Measurements from ENCODE around the gene FKBP15.

GRCh38 chr9:113131689-113132151, 89.4 kb downstream of the FKBP15 start:
- TF ChIP-seq POLR2AphosphoS5 (IDR thresholded peaks at IDR 0.05; ENCODE audit: low read depth) (no peak), ZNF331 (CRISPR knock-in tag; IDR thresholded peaks at IDR 0.05; ENCODE audit: low read depth) (no peak), EZH2phosphoT487 (IDR thresholded peaks at IDR 0.05; ENCODE audit: unreplicated experiment) (no peak), REST (IDR thresholded peaks at IDR 0.05; ENCODE audit: unreplicated experiment) (peak; percentile 86), EZH2 (IDR thresholded peaks at IDR 0.05; ENCODE audit: low read depth, unreplicated experiment) (no peak), ZNF114 (CRISPR knock-in tag; IDR thresholded peaks at IDR 0.05) (no peak), ETS1 (IDR thresholded peaks at IDR 0.05) (no peak), CREB1 (CRISPR knock-in tag; IDR thresholded peaks at IDR 0.05; ENCODE audit: low read depth) (no peak), NANOG (IDR thresholded peaks at IDR 0.05; ENCODE audit: borderline replicate concordance) (no peak), JUNB (IDR thresholded peaks at IDR 0.05; ENCODE audit: unreplicated experiment) (no peak), STAT1 (IDR thresholded peaks at IDR 0.05; ENCODE audit: unreplicated experiment) (no peak)
- TF ChIP-seq, protein P1, sequence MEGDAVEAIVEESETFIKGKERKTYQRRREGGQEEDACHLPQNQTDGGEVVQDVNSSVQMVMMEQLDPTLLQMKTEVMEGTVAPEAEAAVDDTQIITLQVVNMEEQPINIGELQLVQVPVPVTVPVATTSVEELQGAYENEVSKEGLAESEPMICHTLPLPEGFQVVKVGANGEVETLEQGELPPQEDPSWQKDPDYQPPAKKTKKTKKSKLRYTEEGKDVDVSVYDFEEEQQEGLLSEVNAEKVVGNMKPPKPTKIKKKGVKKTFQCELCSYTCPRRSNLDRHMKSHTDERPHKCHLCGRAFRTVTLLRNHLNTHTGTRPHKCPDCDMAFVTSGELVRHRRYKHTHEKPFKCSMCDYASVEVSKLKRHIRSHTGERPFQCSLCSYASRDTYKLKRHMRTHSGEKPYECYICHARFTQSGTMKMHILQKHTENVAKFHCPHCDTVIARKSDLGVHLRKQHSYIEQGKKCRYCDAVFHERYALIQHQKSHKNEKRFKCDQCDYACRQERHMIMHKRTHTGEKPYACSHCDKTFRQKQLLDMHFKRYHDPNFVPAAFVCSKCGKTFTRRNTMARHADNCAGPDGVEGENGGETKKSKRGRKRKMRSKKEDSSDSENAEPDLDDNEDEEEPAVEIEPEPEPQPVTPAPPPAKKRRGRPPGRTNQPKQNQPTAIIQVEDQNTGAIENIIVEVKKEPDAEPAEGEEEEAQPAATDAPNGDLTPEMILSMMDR (conservative IDR thresholded peaks at IDR 0.05; ENCODE audit: low read depth in 2 of 2), result no peak
- TF ChIP-seq, protein P2, sequence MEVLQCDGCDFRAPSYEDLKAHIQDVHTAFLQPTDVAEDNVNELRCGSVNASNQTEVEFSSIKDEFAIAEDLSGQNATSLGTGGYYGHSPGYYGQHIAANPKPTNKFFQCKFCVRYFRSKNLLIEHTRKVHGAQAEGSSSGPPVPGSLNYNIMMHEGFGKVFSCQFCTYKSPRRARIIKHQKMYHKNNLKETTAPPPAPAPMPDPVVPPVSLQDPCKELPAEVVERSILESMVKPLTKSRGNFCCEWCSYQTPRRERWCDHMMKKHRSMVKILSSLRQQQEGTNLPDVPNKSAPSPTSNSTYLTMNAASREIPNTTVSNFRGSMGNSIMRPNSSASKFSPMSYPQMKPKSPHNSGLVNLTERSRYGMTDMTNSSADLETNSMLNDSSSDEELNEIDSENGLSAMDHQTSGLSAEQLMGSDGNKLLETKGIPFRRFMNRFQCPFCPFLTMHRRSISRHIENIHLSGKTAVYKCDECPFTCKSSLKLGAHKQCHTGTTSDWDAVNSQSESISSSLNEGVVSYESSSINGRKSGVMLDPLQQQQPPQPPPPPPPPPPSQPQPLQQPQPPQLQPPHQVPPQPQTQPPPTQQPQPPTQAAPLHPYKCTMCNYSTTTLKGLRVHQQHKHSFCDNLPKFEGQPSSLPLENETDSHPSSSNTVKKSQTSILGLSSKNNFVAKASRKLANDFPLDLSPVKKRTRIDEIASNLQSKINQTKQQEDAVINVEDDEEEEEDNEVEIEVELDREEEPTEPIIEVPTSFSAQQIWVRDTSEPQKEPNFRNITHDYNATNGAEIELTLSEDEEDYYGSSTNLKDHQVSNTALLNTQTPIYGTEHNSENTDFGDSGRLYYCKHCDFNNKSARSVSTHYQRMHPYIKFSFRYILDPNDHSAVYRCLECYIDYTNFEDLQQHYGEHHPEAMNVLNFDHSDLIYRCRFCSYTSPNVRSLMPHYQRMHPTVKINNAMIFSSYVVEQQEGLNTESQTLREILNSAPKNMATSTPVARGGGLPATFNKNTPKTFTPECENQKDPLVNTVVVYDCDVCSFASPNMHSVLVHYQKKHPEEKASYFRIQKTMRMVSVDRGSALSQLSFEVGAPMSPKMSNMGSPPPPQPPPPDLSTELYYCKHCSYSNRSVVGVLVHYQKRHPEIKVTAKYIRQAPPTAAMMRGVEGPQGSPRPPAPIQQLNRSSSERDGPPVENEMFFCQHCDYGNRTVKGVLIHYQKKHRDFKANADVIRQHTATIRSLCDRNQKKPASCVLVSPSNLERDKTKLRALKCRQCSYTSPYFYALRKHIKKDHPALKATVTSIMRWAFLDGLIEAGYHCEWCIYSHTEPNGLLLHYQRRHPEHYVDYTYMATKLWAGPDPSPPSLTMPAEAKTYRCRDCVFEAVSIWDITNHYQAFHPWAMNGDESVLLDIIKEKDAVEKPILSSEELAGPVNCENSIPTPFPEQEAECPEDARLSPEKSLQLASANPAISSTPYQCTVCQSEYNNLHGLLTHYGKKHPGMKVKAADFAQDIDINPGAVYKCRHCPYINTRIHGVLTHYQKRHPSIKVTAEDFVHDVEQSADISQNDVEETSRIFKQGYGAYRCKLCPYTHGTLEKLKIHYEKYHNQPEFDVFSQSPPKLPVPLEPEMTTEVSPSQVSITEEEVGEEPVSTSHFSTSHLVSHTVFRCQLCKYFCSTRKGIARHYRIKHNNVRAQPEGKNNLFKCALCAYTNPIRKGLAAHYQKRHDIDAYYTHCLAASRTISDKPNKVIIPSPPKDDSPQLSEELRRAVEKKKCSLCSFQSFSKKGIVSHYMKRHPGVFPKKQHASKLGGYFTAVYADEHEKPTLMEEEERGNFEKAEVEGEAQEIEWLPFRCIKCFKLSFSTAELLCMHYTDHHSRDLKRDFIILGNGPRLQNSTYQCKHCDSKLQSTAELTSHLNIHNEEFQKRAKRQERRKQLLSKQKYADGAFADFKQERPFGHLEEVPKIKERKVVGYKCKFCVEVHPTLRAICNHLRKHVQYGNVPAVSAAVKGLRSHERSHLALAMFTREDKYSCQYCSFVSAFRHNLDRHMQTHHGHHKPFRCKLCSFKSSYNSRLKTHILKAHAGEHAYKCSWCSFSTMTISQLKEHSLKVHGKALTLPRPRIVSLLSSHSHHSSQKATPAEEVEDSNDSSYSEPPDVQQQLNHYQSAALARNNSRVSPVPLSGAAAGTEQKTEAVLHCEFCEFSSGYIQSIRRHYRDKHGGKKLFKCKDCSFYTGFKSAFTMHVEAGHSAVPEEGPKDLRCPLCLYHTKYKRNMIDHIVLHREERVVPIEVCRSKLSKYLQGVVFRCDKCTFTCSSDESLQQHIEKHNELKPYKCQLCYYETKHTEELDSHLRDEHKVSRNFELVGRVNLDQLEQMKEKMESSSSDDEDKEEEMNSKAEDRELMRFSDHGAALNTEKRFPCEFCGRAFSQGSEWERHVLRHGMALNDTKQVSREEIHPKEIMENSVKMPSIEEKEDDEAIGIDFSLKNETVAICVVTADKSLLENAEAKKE (CRISPR knock-in tag; IDR thresholded peaks at IDR 0.05), result no peak

All from GM23338 (cell line).